ENCODE data around the gene KRT3.
"Not testable (repeated sequence)": the region's sequence is repeated elsewhere in the genome, so short reads cannot be mapped to it uniquely, and the experiment has no call there.

Gene KRT3

DNA sequence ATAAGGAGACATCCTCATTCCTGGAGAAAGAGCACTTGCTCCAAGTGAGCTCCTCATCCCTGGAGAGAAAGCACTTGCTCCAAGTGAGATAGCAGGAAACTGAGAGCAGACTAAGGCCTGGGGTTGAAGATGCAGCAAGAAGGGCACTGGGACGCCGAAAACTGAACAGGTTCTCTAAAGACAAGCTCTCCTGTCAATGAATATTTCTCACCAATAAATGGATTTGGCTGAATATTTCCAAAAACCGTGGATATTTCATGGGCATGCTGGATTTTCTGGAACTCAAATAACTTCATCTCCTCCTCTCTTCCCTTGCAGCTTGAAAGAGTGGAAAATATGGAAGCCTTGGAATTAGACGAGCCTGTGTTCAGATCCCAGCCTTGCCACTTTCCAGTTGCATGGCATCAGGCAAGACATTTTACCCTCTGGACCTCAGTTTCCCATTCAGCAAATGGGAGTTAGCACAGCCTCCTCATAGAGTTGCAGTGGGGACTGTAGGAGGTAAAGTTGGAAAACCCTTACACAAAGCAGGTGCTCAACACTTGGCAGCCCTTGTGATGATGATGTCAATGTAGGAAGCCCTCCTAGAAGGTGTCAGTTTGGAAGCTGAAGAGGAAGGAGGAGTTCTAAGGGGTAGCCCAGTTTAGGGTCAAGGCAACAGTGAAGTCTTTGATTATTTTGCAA is 14.4 kb downstream of the KRT3 start:
- no peak for DNase-seq

DNA sequence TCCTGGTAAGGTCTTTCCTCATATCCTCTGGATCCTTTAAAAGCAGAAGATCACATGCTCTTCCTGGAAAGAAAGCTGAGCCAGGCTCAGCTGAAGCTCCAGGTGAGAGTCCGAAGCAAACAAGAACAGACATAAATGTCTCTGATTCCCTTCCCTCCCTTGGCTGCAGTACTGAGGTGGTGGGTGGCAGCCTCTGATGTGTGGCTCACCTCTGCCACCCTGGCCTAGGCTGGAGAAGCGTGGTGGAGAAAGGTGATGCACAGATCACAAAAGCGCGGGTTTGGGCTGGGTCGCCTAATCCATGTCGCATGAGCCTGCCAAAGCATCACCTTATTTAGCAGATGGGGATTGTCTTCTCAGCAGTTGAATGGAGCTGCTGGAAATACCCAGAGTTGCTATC is 16.0 kb downstream of the KRT3 start:
- no peak for DNase-seq

DNA sequence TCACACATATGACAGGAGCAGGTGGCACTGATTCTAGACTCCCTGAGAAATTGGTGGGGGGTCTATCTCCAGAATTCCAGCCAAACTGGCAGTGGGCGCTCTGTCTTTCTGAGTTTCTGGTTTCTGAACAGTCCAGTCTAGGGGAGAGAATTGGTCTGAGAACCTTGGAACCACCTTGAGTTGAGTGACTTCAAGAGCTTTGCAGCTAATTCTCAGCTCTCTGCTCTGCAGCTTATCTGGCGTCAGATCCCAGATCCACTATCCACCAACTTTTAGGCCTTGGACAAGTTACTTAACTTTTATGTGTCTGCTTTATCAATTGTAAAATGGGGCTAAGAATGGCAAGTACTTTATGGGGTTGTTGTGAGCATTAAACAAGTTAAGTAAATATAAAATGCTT is 17.1 kb downstream of the KRT3 start:
- no peak for DNase-seq

DNA sequence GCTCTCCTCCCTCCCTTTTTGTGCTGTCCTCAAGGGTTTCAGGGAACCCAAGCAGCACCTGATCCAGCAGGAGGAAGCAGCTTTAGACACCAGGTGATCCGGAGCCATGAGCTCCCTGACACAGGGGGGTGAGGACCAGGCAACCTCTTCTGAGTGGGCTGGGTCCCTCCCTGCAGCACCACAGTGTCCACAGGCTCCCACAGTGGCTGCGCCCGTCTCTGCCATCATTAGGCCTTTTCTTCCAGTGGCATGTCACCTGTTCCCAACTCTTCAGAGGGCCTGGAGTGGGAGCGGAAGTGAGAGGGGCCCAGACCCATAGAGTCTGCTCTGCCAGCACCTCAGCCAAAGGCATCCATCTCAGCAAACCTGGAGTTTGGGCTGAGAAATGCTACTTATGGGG is 18.4 kb downstream of the KRT3 start:
- DNase-seq = no peak

DNA sequence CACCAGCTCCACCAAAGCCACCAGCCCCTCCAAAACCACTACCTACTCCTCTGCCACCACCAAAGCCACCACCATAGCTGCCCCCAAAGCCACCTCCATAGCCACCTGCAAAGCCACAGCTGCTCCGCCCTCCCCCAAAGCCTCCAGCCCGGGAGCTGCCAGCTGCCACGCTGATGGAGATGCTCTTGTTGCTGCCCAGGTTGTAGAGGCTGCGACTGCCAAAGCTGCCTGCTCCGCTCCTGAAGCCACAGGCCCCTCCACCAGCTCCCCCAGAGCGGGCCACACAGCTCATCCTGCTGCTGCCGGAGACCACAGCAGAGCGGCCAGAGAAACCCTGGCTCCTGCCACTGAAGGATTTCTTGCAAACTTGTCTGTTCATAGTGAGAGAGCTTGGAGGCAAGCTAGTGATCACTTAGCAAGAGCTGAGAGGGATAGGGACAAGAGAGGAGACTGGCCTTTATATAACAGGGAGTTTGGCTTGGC is 19.0 kb downstream of the KRT3 start, which contains the start of gene KRT76:
Gene KRT76, minus strand, starts transcription at position 433 of the 483 bp plus-strand sequence. Its CDS starts 54 bp downstream, at position 379.
- no peak for DNase-seq

DNA sequence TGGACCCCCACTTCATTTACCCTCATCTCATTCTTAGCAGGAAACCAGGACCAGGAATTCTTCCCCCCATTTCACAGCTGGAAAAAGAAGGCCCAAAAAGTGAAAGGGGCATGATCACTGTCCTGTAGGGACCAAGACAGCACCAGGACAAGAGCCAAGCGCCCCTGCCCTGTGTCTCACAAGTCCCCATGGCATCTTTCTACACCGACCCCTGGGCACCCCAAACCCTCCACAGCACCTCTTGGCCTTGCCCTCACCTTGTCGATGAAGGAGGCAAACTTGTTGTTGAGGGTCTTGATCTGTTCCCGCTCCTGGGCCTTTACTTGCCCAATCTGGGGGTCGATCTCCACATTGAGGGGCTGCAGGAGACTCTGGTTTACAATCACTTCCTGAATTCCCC is 19.5 kb downstream of the KRT3 start:
- no peak for DNase-seq

DNA sequence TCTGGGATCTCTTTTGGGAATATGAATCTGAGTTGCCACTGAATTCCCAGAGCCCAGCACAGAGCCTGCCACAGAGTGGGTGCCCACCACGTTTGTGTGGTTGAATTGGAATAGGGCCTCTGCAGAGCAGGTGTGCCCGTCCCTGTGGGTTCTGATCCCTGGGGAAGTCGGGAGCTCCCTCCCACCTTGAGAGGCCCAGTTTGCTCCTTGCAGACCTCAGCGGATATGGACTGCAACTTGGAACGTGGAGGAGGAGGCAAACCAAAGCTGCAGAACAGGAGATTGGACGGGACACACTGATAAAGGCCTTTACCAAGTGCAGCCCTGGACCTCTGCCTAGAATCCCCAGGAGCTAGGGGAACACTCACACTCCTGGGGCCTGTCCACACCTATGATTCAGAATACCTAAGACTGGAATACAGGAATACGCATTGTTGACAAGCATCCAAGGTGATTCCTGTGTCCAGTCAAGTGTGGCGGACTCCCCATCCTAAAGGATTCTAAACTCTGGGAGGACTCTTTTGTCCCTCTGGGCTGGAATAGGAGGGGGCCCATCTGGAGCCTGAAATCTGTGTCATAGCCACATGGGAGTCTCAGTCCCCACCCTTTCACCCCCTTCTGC is 21.2 kb downstream of the KRT3 start:
- DNase-seq = no peak

DNA sequence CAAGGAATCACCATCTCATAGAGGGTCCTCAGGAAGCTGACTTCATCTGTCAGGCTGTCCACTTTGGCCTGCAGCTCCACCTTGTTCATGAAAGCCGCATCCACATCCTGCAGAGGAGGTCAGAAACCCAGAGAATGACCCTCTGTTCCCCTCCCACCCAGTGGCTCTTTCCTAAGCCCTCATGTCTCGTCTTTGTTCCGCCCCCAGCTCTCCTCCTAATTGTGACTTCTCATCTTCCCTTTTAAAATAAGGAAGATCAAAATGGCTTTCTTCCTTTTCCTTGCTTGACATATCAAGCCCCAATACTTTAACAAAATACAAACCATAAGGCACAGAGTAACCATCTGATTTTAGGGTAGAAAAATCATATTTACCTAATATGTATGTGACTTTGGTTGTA is 23.1 kb downstream of the KRT3 start:
- no peak for DNase-seq

DNA sequence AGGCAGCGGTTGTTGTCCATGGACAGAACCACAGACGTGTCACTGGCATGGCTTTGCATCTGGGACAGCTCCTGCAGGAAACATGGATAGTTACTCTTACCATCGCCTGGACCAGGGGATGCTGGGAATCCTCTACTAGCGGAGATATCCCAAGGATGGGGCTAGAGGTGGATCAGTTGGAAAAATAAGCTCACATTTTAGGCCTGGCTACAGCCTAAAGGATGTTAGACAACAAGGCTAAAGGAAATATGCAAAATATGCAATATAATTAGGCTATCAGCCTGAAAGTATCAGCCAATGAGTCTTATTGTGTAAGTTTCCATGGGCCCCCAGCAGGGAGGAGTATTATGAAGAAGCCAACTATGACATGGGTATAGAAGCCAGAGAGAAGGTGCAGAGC is 23.7 kb downstream of the KRT3 start:
- no peak for DNase-seq

DNA sequence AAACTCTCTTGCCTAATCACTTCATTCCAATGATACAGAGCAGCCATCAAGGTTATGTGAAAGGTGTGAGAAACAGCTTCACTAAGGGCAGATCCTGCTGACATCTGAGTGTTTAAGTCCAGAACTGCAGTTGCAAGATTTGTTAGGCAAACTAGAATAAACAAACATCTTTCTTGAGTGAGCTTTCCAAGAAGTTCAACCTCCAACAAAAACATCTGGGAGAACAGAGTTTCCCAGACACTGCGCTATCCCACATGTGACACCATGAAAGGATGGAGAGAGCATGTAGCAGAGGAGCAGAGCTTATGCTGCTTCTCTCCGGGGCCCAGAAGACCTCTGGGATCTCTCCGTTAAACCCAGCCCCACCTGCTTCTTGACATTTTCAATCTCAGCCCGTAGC is 24.4 kb downstream of the KRT3 start:
- DNase-seq = no peak

DNA sequence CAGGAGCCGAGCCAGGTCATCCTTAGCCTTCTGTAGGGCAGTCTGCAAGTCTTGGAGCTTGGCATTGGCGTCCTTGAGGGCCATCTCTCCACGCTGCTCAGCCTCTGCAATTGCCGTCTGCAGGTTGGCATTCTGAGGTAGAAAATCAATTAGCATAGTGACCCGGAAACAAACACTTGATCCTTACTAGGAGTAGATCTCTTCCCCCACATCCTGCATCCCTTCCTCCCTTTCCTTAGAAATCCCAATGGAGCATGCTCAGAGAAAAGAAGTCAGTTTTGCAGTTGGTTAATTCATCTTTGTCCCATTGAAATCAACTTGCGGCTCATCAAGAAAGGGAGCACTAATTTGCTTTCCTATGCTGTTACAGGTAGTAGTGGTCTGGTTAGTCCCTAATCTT is 24.8 kb downstream of the KRT3 start:
- no peak for DNase-seq

DNA sequence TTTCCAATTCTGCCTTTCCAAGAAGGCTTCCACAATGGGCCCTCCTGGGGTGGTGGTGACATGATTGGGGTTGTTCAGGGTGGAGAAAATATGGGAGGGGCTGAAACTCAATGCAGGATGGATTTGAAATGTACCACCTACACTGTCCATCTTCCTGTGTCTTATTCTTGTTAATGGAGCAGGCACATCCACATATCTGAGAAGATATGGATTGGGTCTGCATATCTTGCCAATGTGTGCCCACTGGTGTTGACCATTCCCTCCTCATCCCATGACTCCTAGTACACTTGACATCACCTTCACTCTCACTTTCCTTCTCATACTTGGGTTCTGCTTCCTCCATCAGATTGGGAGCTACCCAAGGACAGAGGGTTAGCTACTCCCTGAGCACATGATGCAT is 26.0 kb downstream of the KRT3 start:
- no peak for DNase-seq

DNA sequence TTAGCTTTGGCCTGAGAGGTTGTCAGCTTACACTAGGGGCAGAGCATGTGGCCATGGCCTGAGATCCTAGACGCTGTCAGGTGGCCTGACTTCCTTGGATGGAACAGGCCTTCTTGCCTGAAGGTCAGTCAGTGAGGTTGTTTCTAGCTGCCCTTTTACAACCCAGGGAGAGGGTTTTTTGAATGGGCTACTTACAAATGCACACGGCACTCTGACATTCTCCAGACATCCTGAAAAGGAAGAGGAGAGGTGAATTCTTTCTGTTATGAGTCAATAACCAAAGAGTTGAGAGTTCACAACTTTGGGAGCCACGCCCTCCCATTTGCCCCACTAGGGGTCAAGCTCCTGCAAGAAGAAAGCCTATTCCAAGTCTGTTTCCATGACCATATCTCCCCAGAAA is 26.6 kb downstream of the KRT3 start:
- no peak for DNase-seq

DNA sequence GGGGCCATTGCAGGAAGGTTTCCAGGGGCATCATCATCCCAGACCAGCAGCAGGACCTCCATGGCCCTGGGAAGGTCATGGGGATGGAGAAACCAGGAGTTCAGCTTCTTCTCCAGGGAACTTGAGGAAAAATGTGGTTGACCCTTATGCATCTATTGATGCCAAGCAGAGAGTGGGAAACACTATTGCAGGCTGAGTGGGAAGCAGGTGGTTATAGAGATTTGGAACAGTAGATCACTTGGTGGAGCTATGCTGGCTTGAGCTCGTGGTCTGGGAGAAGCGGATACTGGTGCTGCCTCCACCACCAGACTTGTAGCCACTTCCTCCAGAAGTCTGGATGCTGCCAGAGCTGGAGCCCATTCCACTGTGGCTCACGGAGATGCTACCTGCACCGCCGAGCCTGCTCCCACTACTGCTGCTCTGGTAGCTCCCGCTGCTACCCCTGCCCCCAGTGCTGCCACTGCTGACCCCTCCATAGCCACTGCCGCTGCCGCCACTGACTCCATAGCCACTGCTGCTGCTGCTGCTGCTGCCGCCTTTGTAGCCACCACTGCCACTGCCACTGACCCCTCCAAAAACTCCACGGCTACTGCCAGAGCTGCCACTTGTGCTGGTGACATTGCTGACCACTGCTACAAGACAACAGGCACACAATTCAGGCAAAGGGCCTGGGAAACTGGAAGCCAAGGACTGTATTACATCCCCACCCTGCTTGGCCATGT is 27.3 kb downstream of the KRT3 start:
- no peak for DNase-seq

DNA sequence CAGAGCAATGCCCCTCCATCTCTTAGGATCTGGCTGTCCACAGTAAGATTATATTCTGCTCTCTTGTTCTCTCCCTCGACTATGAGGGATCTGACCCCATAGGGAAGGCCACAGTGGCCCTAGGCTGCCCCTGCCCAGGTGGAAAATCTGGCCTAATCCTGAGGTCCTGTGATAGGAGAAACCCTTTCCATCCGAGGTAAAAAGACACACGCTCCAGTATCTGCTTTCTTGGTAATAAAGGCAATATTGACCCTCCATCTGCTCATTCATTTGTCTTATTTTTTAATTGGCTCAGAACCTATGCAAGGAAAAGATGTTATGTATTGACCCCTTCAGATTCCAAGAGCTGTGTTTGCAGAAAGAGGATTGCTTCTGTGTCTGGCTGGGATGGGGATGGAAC is 28.5 kb downstream of the KRT3 start:
- DNase-seq = no peak

DNA sequence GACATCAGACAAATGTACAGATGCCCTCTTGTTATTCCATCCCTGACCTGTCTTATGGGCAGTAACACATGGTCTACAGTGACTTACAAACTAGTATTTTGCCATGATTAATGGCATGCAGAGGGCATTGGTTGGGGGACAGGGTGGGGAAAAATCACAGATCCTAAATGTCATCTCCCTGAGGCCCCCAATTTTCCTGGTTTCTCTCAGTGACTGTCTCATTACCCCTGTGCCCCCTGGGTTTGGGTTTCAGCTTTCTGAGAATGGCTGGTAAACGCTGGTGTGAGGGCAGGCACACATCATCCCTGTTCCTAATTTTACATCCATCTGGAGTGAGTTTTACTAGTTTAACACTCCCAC is 28.9 kb downstream of the KRT3 start:
- no peak for DNase-seq

DNA sequence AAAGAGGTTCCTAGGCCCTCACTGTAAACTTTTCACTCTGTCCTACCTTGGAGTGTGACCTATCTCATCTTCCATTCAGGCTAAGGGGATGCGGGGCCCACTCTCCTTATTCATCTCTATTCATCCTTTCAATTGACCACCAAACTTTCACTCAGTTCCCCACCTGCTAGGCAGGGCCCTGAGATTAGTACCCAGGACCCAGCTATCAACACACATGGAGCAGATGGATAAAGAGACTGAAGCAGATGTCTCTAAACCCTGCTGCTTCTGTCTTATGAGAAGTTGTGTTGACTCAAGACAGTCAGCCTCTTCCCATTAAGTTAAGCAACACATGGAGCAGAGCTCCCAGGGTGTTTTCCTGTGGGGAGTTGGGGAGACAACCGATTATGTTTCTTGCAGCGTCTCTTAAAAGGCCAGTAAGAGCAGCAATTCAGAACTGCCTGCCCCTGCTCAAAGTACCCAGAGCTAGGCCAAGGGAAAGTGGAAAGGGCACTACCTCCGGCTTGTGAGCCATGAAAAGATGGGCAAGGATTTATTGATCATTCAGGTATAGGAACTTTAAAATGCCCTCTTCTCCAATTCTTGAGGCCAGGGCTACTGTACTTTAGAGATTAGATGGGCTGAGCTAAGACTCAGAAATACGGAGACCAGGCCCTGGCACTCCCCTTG is 29.4 kb downstream of the KRT3 start:
- no peak for DNase-seq

DNA sequence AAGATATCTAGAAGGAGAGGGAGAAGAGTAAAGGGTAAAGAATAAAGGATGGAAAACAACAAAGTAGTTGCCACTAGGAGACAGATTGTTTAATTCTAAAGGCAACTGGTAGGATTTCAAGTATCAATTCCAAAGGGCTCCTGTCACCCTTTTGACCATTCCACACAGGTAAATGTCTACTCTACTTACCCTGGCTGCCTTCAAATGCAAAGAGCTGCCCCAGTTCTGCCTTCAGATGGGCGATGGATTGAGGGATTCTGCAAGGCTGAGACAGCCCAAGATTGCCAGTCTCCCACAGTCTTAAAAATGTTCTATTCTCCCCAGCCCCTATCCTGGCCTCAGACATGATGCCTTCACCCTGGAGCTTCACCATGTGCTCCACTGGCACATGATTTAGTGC is 30.2 kb downstream of the KRT3 start:
- no peak for DNase-seq

DNA sequence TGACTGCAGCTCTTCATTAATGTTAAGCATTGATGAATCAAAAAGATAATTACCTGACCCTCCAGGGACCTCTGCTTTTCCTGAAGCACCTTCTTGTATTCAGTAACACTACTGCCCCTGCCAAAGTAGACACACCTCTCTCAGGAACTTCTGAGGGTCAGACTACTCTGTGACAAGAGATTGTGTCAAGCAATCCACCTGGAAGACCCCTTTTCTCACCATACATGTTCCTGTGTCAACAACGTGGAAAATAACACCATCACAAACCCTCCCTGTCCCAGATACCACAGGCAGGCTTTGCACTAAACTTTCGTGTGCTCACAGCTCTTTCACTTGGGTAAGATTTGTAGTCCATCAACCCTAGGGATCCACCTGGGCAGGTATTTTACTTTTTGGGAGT is 31.9 kb downstream of the KRT3 start:
- no peak for DNase-seq

DNA sequence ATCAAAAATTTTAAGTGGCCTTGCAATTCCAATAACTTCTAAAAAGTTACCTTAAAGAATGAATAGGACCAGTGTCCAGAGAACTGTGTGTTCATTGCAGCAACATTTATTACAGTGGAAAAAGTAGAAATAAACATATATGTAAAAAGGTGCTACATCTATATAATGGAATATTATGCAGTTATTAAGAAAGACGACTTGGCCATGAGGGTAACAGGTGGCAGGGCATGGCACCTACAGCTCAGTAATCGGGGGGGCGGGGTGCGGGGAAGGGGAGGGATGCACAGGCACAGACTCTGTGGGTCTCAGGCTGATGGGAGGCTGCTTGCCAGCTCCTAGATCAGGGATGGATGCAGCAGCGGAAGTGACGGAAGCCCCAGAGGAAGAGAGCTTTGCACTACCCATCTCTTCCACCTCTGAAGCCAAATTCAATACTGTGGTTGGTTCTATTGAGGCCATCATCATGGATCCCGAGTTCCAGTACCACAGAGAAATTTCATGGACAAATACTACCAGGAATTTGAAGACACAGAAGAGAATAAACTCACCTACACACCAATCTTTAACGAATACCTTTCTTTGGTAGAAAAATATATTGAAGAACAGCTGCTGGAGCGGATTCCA is 32.8 kb downstream of the KRT3 start:
- no peak for DNase-seq

DNA sequence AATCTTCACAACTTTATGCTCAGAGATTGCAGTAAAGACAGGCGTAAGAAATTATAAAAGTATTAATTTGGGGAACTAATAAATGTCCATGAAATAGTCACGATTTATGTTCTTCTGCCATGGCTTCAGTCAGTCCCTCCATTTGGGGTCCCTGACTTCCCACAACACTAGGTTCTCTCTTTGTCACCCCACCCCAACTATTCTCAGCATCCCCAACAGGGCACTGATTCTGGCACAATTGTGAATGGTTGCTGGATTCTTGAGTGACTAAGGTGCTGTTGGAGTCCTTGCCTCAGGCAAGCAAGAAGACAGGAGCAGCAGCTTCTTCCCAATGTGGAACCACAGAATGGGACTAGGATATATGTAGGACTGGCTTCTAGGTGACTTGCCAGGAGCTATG is 34.1 kb downstream of the KRT3 start:
- no peak for DNase-seq

DNA sequence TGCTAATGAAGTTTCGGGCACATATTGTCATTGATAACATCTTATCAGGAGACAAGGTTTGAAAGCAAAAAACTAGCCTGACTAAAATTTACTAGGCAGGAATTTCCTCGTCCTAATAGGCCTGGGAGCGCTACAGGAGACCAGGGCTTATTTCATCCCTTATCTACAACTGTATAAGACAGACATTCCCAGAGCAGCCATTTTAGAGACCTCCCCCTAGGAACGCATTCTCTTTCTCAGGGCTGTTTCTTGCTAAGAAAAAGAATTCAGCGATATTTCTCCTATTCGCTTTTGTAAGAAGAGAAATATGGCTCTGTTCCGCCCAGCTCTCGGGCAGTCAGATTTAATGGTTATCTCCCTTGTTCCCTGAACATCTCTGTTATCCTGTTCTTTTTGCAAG is 34.7 kb downstream of the KRT3 start:
- not testable (repeated sequence) for DNase-seq

DNA sequence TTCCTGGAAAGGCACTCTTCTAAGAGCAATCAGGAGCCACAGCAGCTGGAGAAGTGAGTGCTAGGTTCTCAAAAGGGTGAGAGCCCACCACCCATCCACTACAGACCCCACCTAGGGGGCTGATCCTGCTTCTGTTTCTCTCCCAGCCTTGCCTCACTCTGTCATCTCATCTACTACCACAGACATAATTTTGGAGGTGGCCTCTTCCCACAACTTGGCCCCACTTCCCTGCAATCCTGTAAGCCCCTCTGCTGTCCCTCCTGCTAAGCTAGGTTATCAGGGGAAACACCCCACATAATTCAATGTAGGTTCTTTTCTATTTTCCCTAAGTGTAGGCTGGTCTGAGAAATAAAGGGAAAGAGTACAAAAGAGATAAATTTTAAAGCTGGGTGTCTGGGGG is 35.3 kb downstream of the KRT3 start:
- DNase-seq = no peak

Data from T-helper 9 cell (primary cell).